ENCODE measurements around the gene DUSP23. TPM values are rescaled to one million over a fixed set of nuclear protein-coding genes. Genes with fewer than 3 reads are reported as not detected.

DUSP23 gene
- total RNA-seq (10 to 100 TPM in 4 of 5 donors, 1 to 10 TPM in 1; 8.8 to 17.1 (median 14.3) TPM), total RNA-seq (4.3 to 19.3 (median 7.3) reads per million in 29 experiments)
- 16.4 TPM for total RNA-seq (2013)

DNA sequence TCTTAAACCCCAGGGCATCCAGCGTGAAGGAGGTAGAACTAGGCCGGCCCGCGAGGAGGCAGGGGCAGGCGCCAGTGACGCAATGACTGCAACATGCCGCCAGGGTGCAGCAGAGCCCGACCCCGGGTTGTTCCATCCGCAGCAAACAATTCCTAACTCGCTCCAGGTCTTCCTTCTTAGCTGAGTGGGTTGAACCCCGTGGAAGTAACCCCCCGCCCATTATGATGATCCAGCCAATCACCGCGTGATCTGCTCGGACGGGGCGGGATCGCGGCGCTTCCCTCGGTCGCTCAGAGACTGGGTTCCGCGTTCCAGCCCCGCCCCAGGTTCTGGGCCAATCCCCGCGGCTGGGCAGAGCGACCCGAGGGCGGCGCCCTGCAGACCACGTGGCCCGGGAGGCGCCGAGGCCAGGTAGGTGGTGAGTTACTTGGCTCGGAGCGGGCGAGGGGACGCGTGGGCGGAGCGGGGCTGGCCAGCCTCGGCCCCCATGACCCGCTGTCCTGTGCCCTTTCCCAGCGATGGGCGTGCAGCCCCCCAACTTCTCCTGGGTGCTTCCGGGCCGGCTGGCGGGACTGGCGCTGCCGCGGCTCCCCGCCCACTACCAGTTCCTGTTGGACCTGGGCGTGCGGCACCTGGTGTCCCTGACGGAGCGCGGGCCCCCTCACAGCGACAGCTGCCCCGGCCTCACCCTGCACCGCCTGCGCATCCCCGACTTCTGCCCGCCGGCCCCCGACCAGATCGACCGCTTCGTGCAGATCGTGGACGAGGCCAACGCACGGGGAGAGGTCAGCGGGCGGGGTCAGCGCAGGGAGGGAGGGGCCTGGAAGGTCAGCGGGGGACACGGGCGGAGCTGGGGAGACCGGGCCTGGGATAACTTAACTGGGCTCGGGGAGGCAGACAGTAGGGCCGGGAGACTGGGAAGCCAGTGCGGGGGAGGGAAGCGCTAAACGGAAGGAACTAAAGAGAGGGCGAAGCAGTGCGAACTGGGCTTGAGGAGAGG lies at the start of gene DUSP23:
TSS of gene DUSP23 (plus strand) at position 380 of the 1,000 bp plus-strand sequence. CDS start at position 519, 139 bp downstream.
- H3K4me1 ChIP-seq (ENCODE audit: control insufficient read depth in 1 of 2, extremely low read depth in 1 of 2, insufficient read depth in 2 of 2, low read length in 2 of 2), result peaks cover 7 to 16% of the 10 kb centered on the region in 2 experiments
- peak within 1 kb of the TSS; percentile 48 to 56 for H3K4me3 ChIP-seq (ENCODE audit: control insufficient read depth in 1 of 2, extremely low read depth in 1 of 2, low read length in 1 of 2)
- ATAC-seq (replicated peaks in 1 of 4) (peak; percentile 95 to 98 (median 96)), DNase-seq (peak; percentile 89 to 98 (median 92))
- Mint-ChIP-seq H3K4me3 (peak within 1 kb of the TSS; percentile 77 to 81 (median 78)), H3K36me3 (no peaks in the 10 kb centered on the region), H3K27me3 (no peaks in the 10 kb centered on the region), H3K27ac (peak within 1 kb of the TSS; percentile 73 to 84), H3K4me1 (peaks cover 23 to 50% (median 47%) of the 10 kb centered on the region in 3 donors), H3K9me3 (no peaks in the 10 kb centered on the region)
- ChIA-PET POLR2A (interaction anchor here (1.2 to 1.5 kb wide), 2 partner anchors 143 to 144 kb away, joined by 6 to 7 read pairs; partner anchors contain the start of gene TAGLN2 (in 1 of the 2)), CTCF (interaction anchor here in 1 of 2 donors (0.6 to 2.6 kb wide), 10 partner anchors 9 to 226 kb away, joined by 3 to 18 read pairs (median 4); partner anchors contain the start of gene TAGLN2)
- H3K27ac ChIP-seq (ENCODE audit: low read length), result peak within 1 kb of the TSS; percentile 48
- 2% methylated on average over 88 of the region's 88 CpGs for WGBS (ENCODE audit: insufficient coverage)
- H3K36me3 ChIP-seq (ENCODE audit: control insufficient read depth in 2 of 2, extremely low read depth in 1 of 2, insufficient read depth in 1 of 2, low read length in 1 of 2), result no peaks in the 10 kb centered on the region
- H3K27me3 ChIP-seq (replicated peaks in 1 of 2; ENCODE audit: control insufficient read depth in 2 of 2, extremely low read depth in 1 of 2, insufficient read depth in 2 of 2, low read length in 1 of 2), result no peaks in the 10 kb centered on the region
- H3K9me3 ChIP-seq, result no peaks in the 10 kb centered on the region

DNA sequence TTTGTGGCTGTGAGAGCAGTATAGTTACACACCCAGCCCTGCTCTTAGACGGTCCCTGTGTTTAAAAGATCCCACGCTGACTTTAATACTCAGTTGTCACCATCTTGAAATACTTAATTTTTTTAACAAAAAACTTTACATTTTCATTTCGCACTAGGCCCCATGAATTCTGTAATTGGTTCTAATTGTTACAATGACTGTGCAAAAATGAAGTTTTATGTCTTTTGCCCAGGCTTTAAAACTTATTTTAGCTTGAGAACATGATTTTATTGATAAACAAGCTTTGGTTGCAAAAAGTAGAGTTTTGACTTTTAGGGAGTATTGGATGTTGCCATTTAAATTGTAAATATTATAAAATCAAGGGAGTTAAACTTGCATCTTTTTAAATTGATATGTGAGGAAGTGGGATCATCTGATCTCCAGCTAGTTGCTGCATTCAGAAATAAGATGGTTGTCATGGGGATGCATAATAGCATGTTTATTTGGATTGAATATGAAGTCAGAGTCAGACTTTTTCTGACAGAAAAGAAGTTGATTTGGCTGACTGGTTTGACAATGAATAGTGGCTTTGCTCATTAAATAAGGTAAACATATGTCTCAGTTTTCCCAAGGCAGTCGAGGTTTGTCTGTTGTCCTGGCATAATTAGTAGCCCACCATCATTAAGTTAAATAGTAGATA lies 43.4 kb upstream of the DUSP23 start:
- 100% methylated on average over 1 of the region's 4 CpGs for WGBS (ENCODE audit: insufficient coverage)

DNA sequence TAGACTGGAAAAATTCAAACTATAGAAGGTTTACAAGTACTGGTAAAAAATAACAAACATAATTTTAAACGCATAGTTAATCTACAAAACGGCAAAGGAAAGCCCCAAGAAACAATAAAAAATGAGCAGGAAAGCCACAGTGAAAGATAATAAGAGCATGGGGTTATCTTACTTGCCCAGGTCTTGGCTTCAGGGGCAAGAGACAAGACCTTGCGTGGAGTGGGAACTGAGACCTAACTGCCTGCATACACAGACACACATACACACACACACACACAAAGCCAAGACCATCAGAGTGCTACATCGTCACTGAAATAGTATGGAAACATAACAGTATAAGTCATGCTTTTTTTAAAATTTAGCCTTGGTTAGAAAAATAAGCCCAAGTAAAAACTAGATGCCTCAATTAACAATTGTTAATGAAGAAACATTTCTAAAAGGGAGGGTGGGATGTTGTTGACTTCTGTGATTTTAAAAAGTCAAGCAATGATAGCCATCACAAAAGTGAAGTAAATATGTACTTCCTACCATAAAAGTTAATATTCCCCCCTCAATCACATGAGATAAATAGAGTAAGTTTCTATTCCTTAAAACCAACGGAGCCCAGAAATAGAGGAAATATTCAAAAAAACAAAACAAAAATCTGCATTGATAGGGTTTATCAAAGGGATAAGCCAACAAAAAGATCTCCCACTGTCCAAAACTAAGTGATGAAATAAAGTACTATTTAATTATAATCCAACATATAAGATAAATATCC lies 36.9 kb upstream of the DUSP23 start:
- no peak for DNase-seq
- 60% methylated on average over 1 of the region's 5 CpGs for WGBS (ENCODE audit: insufficient coverage)

More for the DNA sequence above, 43.4 kb upstream of the DUSP23 start:
- H3K36me3 Mint-ChIP-seq, result no peaks in the 10 kb centered on the region
- peaks cover 16 to 25% of the 10 kb centered on the region in 2 donors for H3K27me3 Mint-ChIP-seq
- POLR2A ChIA-PET, result no interaction called here
- H3K9me3 Mint-ChIP-seq, result peaks cover 0 to 4% (median 4%) of the 10 kb centered on the region in 3 donors
- DNase-seq (no peak), ATAC-seq (replicated peaks in 1 of 4) (no peak)
- Histone ChIP-seq H3K4me3 (ENCODE audit: control insufficient read depth in 1 of 2, extremely low read depth in 1 of 2, low read length in 1 of 2) (no peak overlapping the region), H3K27me3 (replicated peaks in 1 of 2; ENCODE audit: control insufficient read depth in 2 of 2, extremely low read depth in 1 of 2, insufficient read depth in 2 of 2, low read length in 1 of 2) (no peaks in the 10 kb centered on the region), H3K4me1 (ENCODE audit: control insufficient read depth in 1 of 2, extremely low read depth in 1 of 2, insufficient read depth in 2 of 2, low read length in 2 of 2) (no peaks in the 10 kb centered on the region), H3K27ac (ENCODE audit: low read length) (no peak overlapping the region), H3K36me3 (ENCODE audit: control insufficient read depth in 2 of 2, extremely low read depth in 1 of 2, insufficient read depth in 1 of 2, low read length in 1 of 2) (no peaks in the 10 kb centered on the region), H3K9me3 (no peaks in the 10 kb centered on the region)
- no peak overlapping the region for H3K4me3 Mint-ChIP-seq
- H3K4me1 Mint-ChIP-seq, result no peaks in the 10 kb centered on the region
- no peak overlapping the region for H3K27ac Mint-ChIP-seq
- CTCF ChIA-PET, result no interaction called here

DNA sequence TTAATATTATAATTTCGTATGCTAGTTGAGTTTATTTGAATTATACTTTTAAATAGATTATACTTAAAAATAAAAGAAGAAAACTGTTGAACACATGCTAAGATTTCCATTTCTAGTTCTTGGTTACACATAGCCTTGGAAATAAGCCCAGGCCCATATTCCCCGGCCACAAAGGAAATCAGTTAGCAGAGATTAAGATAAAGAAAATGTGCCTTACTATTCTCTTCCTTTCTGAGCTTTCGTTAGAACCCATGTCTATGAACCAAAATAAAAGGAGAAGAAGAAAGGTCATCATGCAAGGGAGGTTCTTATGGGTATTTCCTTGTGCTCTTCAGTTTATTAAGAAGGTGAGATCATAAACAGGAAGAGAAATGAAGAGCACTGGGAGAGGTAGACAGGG lies 34.1 kb upstream of the DUSP23 start:
- H3K4me3 Mint-ChIP-seq, result no peak overlapping the region
- POLR2A ChIA-PET, result no interaction called here
- Histone ChIP-seq H3K4me3 (ENCODE audit: control insufficient read depth in 1 of 2, extremely low read depth in 1 of 2, low read length in 1 of 2) (no peak overlapping the region), H3K9me3 (no peaks in the 10 kb centered on the region), H3K27ac (ENCODE audit: low read length) (no peak overlapping the region), H3K36me3 (ENCODE audit: control insufficient read depth in 2 of 2, extremely low read depth in 1 of 2, insufficient read depth in 1 of 2, low read length in 1 of 2) (no peaks in the 10 kb centered on the region), H3K27me3 (replicated peaks in 1 of 2; ENCODE audit: control insufficient read depth in 2 of 2, extremely low read depth in 1 of 2, insufficient read depth in 2 of 2, low read length in 1 of 2) (no peaks in the 10 kb centered on the region), H3K4me1 (ENCODE audit: control insufficient read depth in 1 of 2, extremely low read depth in 1 of 2, insufficient read depth in 2 of 2, low read length in 2 of 2) (no peaks in the 10 kb centered on the region)
- peaks cover 12 to 14% of the 10 kb centered on the region in 2 donors for H3K27me3 Mint-ChIP-seq
- no CpG with 5 or more reads among the region's 3 CpGs for WGBS (ENCODE audit: insufficient coverage)
- CTCF ChIA-PET, result no interaction called here
- H3K9me3 Mint-ChIP-seq, result peaks cover 0 to 2% (median under 1%) of the 10 kb centered on the region in 3 donors
- DNase-seq (no peak), ATAC-seq (replicated peaks in 1 of 4) (no peak)
- no peaks in the 10 kb centered on the region for H3K36me3 Mint-ChIP-seq
- H3K27ac Mint-ChIP-seq, result no peak overlapping the region
- no peaks in the 10 kb centered on the region for H3K4me1 Mint-ChIP-seq

More for the DNA sequence above, 36.9 kb upstream of the DUSP23 start:
- ChIA-PET CTCF (no interaction called here), POLR2A (no interaction called here)
- no peak overlapping the region for H3K27ac Mint-ChIP-seq
- no peaks in the 10 kb centered on the region for H3K27me3 ChIP-seq (replicated peaks in 1 of 2; ENCODE audit: control insufficient read depth in 2 of 2, extremely low read depth in 1 of 2, insufficient read depth in 2 of 2, low read length in 1 of 2)
- no peaks in the 10 kb centered on the region for H3K4me1 ChIP-seq (ENCODE audit: control insufficient read depth in 1 of 2, extremely low read depth in 1 of 2, insufficient read depth in 2 of 2, low read length in 2 of 2)
- no peaks in the 10 kb centered on the region for H3K4me1 Mint-ChIP-seq
- peaks cover 16 to 17% of the 10 kb centered on the region in 2 donors for H3K27me3 Mint-ChIP-seq
- no peaks in the 10 kb centered on the region for H3K36me3 Mint-ChIP-seq
- H3K4me3 Mint-ChIP-seq, result no peak overlapping the region
- H3K9me3 ChIP-seq, result no peaks in the 10 kb centered on the region
- H3K27ac ChIP-seq (ENCODE audit: low read length), result no peak overlapping the region
- H3K4me3 ChIP-seq (ENCODE audit: control insufficient read depth in 1 of 2, extremely low read depth in 1 of 2, low read length in 1 of 2), result no peak overlapping the region
- no peak for ATAC-seq (replicated peaks in 1 of 4)
- H3K36me3 ChIP-seq (ENCODE audit: control insufficient read depth in 2 of 2, extremely low read depth in 1 of 2, insufficient read depth in 1 of 2, low read length in 1 of 2), result no peaks in the 10 kb centered on the region
- H3K9me3 Mint-ChIP-seq, result peaks cover 0 to 4% (median 4%) of the 10 kb centered on the region in 3 donors

DNA sequence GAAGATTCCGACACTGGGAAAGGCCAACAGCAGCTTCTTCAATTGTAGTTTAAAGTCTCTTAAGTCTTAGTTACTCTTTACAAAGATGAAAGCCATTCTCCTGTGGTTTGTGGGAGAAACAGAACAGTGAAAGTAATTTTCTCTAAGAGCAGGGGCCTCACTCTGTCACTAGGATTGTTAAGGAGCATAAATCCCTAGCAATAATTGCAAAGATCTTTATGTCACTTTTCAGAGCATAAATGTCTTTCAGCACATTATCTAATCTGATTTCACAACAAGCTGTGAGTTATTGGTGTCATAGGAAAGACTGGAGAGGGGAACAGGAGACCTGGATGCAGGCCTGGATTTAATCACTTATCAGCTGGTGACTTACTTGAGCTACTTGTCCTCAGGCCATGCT lies 32.4 kb upstream of the DUSP23 start:
- Mint-ChIP-seq H3K27me3 (peaks cover 9 to 13% of the 10 kb centered on the region in 2 donors), H3K9me3 (no peaks in the 10 kb centered on the region), H3K36me3 (no peaks in the 10 kb centered on the region), H3K27ac (no peak overlapping the region), H3K4me1 (no peaks in the 10 kb centered on the region), H3K4me3 (no peak overlapping the region)
- DNase-seq (no peak), ATAC-seq (replicated peaks in 1 of 4) (no peak)
- Histone ChIP-seq H3K4me3 (ENCODE audit: control insufficient read depth in 1 of 2, extremely low read depth in 1 of 2, low read length in 1 of 2) (no peak overlapping the region), H3K27ac (ENCODE audit: low read length) (no peak overlapping the region), H3K4me1 (ENCODE audit: control insufficient read depth in 1 of 2, extremely low read depth in 1 of 2, insufficient read depth in 2 of 2, low read length in 2 of 2) (no peaks in the 10 kb centered on the region), H3K36me3 (ENCODE audit: control insufficient read depth in 2 of 2, extremely low read depth in 1 of 2, insufficient read depth in 1 of 2, low read length in 1 of 2) (no peaks in the 10 kb centered on the region), H3K27me3 (replicated peaks in 1 of 2; ENCODE audit: control insufficient read depth in 2 of 2, extremely low read depth in 1 of 2, insufficient read depth in 2 of 2, low read length in 1 of 2) (no peaks in the 10 kb centered on the region), H3K9me3 (no peaks in the 10 kb centered on the region)
- CTCF ChIA-PET, result interaction anchor here in 1 of 2 donors (0.5 kb wide), 1 partner anchor 850 kb away, joined by 5 read pairs; no protein-coding TSS in a partner anchor
- no CpG with 5 or more reads among the region's 1 CpG for WGBS (ENCODE audit: insufficient coverage)
- POLR2A ChIA-PET, result no interaction called here

DNA sequence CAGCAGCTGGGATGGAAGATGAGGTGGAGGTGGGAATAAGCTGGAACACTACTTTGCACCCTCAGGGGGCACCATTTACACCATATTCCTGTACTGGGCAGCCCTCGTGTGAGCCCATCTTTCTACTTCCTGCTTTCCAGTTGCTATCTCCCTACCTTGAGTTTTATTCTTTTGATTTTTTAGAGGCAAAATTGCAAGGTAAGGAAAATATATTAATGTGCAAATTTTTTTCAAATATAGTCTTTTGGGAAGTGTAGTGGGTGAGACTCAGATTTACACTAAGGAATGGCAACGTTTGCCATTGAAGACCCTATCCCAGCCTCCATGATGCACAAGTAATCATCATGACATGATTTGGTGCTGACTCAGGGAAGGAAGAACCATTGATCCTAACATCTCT lies 31.1 kb upstream of the DUSP23 start:
- Mint-ChIP-seq H3K9me3 (no peaks in the 10 kb centered on the region), H3K27me3 (peaks cover 3 to 17% of the 10 kb centered on the region in 2 donors), H3K27ac (no peak overlapping the region), H3K36me3 (no peaks in the 10 kb centered on the region), H3K4me3 (no peak overlapping the region), H3K4me1 (no peaks in the 10 kb centered on the region)
- Histone ChIP-seq H3K27ac (ENCODE audit: low read length) (no peak overlapping the region), H3K9me3 (no peaks in the 10 kb centered on the region), H3K27me3 (replicated peaks in 1 of 2; ENCODE audit: control insufficient read depth in 2 of 2, extremely low read depth in 1 of 2, insufficient read depth in 2 of 2, low read length in 1 of 2) (no peaks in the 10 kb centered on the region), H3K36me3 (ENCODE audit: control insufficient read depth in 2 of 2, extremely low read depth in 1 of 2, insufficient read depth in 1 of 2, low read length in 1 of 2) (no peaks in the 10 kb centered on the region), H3K4me3 (ENCODE audit: control insufficient read depth in 1 of 2, extremely low read depth in 1 of 2, low read length in 1 of 2) (no peak overlapping the region), H3K4me1 (ENCODE audit: control insufficient read depth in 1 of 2, extremely low read depth in 1 of 2, insufficient read depth in 2 of 2, low read length in 2 of 2) (no peaks in the 10 kb centered on the region)
- ChIA-PET CTCF (no interaction called here), POLR2A (no interaction called here)
- WGBS (ENCODE audit: insufficient coverage), result no CpG with 5 or more reads among the region's 2 CpGs
- ATAC-seq (replicated peaks in 1 of 4) (no peak), DNase-seq (no peak)
